OCI-LY7 (cell line): Measurements from ENCODE around the gene HOXC9.
A peak's percentile ranks its signal among the peaks of the same experiment; 100 is the strongest.

ENCODE experiments used
- EZH2phosphoT487 ChIP-seq: fragments of 200-600 bp; sonication (generic); IDR thresholded peaks from 2 replicates; pipeline ENCODE4 v1.6.1; 2018; ENCODE audit warnings: low read depth, borderline replicate concordance, mild to moderate bottlenecking, mixed run types, antibody characterized with exemption, low read length, moderate library complexity, mixed read lengths
- TF ChIP-seq, protein P1 (sequence below): fragments of 200-600 bp; sonication (generic); conservative IDR thresholded peaks from 2 replicates; pipeline ENCODE4 v1.5.1; 2014; ENCODE audit warnings: mild to moderate bottlenecking, antibody characterized with exemption, low read length, moderate library complexity, mixed read lengths

DNA sequence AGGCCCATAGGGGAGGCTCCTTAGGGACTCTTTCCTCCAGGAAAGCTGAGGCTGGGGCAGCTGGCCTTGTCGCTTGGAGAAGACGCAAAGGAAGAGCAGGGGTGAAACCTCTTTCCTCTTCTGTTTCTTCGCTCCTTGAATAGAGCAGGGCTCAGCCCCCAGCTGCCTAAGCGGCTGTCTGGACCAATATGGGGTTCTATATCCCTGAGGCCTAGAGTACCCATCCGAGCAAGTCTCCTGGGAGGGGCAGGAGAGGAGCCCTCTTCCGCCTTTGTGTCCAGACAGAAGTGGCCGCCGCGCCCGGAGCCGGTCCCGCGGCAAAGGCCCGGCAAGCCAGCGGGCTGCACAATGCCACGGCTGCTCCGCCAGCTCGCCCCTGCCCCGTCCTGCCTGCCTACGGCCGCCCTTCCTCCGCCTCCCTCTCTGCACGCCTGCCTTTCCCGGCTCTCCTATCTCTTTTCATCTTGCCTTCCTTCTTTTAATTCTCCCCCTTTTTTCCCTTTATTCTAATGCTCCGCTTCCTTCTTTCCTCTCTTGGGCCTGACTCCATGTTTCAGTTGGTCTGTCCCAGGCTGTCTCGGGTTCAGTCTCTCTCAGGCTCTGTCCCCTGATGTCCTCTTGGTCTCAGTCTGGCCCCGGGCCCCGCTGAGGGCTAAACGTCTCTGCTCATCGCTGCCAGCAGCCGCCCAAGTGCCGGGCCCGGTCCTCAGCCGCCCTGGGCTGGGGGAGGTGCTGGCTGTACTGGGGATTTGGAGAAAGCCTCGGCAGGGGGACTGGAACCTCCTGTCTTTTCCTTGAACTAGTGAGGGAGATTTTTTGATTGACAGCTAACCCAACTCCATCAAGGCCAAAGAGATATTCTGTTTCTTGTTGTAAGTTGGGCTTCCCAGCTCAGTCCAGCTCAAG, 2.5 kb upstream of the HOXC9 start:
- TF ChIP-seq, protein P1, sequence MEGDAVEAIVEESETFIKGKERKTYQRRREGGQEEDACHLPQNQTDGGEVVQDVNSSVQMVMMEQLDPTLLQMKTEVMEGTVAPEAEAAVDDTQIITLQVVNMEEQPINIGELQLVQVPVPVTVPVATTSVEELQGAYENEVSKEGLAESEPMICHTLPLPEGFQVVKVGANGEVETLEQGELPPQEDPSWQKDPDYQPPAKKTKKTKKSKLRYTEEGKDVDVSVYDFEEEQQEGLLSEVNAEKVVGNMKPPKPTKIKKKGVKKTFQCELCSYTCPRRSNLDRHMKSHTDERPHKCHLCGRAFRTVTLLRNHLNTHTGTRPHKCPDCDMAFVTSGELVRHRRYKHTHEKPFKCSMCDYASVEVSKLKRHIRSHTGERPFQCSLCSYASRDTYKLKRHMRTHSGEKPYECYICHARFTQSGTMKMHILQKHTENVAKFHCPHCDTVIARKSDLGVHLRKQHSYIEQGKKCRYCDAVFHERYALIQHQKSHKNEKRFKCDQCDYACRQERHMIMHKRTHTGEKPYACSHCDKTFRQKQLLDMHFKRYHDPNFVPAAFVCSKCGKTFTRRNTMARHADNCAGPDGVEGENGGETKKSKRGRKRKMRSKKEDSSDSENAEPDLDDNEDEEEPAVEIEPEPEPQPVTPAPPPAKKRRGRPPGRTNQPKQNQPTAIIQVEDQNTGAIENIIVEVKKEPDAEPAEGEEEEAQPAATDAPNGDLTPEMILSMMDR, result no peak
- TF ChIP-seq EZH2phosphoT487, result peak; percentile 24; the same call in 1 of the 2 replicates
